WTC11 (cell line): ENCODE measurements around the gene PNPLA6. TPM values are rescaled to one million over a fixed set of nuclear protein-coding genes. Genes with fewer than 3 reads are reported as not detected.

ENCODE experiments used
- ATAC-seq: fragments of 200-7000 bp; cut with Tn5 transposase; 2 replicates; pipeline ENCODE4 v1.10.0; 2021; ENCODE audit warnings: mild to moderate bottlenecking, moderate library complexity
- CTCF ChIA-PET: fragments of 300-600 bp; sonication (Branson Sonifier 250); formaldehyde crosslinking; loops from one replicate; lab custom pipeline; 2021; ENCODE audit warnings: antibody characterized with exemption; lab: Charles Lee
- POLR2A ChIA-PET: fragments of 350-600 bp; sonication (Branson Sonifier 250); formaldehyde crosslinking; loops from one replicate; lab custom pipeline; 2021; ENCODE audit warnings: antibody characterized with exemption; lab: Charles Lee
- DNase-seq: peaks from one replicate; pipeline ENCODE4 v3.0.0; 2021; ENCODE audit warnings: low spot score
- H3K27ac Mint-ChIP-seq: 2 replicates; pipeline ENCODE4 v1.8.0; 2021; ENCODE audit warnings: mixed read lengths
- H3K27me3 Mint-ChIP-seq: 2 replicates; pipeline ENCODE4 v1.8.0; 2021; ENCODE audit warnings: low read depth, mild to moderate bottlenecking, moderate library complexity, mixed read lengths
- H3K36me3 Mint-ChIP-seq: 2 replicates; pipeline ENCODE4 v1.8.0; 2021; ENCODE audit warnings: mixed read lengths
- H3K4me1 Mint-ChIP-seq: 2 replicates; pipeline ENCODE4 v1.8.0; 2022; ENCODE audit warnings: mixed read lengths
- H3K4me3 Mint-ChIP-seq: 2 replicates; pipeline ENCODE4 v1.8.0; 2021; ENCODE audit warnings: mild to moderate bottlenecking, moderate library complexity, mixed read lengths
- H3K9me3 Mint-ChIP-seq: 2 replicates; pipeline ENCODE4 v1.8.0; 2021; ENCODE audit warnings: mixed read lengths
- ATF3 ChIP-seq: sonication (generic); formaldehyde crosslinking; conservative IDR thresholded peaks from 2 replicates; pipeline ENCODE4 v1.8.1; 2022; ENCODE audit warnings: mild to moderate bottlenecking, missing genetic modification reagents
- ETV6 ChIP-seq: sonication (generic); formaldehyde crosslinking; IDR thresholded peaks from 2 replicates; pipeline ENCODE4 v1.8.1; 2022; ENCODE audit warnings: mild to moderate bottlenecking, missing genetic modification reagents
- FOXP1 ChIP-seq: sonication (generic); formaldehyde crosslinking; IDR thresholded peaks from 2 replicates; pipeline ENCODE4 v1.8.0; 2022; ENCODE audit warnings: missing genetic modification reagents, mild to moderate bottlenecking, moderate library complexity, borderline replicate concordance
- NFE2L1 ChIP-seq: sonication (generic); formaldehyde crosslinking; IDR thresholded peaks from 2 replicates; pipeline ENCODE4 v1.8.1; 2023; ENCODE audit warnings: missing genetic modification reagents
- NR1H2 ChIP-seq: sonication (generic); formaldehyde crosslinking; IDR thresholded peaks from 2 replicates; pipeline ENCODE4 v1.9.0; 2021; ENCODE audit warnings: mild to moderate bottlenecking, moderate library complexity, missing genetic modification reagents
- NR2C2 ChIP-seq: sonication (generic); formaldehyde crosslinking; IDR thresholded peaks from 2 replicates; pipeline ENCODE4 v1.8.0; 2022; ENCODE audit warnings: mild to moderate bottlenecking, missing genetic modification reagents
- PREB ChIP-seq: sonication (generic); formaldehyde crosslinking; IDR thresholded peaks from 2 replicates; pipeline ENCODE4 v1.8.1; 2022; ENCODE audit warnings: mild to moderate bottlenecking, missing genetic modification reagents, moderate library complexity, borderline replicate concordance
- SP1 ChIP-seq: sonication (generic); formaldehyde crosslinking; conservative IDR thresholded peaks from 2 replicates; pipeline ENCODE4 v1.8.1; 2022; ENCODE audit warnings: missing genetic modification reagents
- STAT6 ChIP-seq: sonication (generic); formaldehyde crosslinking; conservative IDR thresholded peaks from 2 replicates; pipeline ENCODE4 v1.8.1; 2023; ENCODE audit warnings: mild to moderate bottlenecking, low read depth, missing genetic modification reagents, moderate library complexity
- TEAD4 ChIP-seq: sonication (generic); formaldehyde crosslinking; IDR thresholded peaks from 2 replicates; pipeline ENCODE4 v1.8.0; 2022; ENCODE audit warnings: mild to moderate bottlenecking, missing genetic modification reagents
- USF1 ChIP-seq: sonication (generic); formaldehyde crosslinking; IDR thresholded peaks from 2 replicates; pipeline ENCODE4 v1.8.0; 2022; ENCODE audit warnings: mild to moderate bottlenecking, missing genetic modification reagents
- USF2 ChIP-seq: sonication (generic); formaldehyde crosslinking; IDR thresholded peaks from 2 replicates; pipeline ENCODE4 v1.8.1; 2023; ENCODE audit warnings: mild to moderate bottlenecking, missing genetic modification reagents, moderate library complexity
- ZMAT4 ChIP-seq: fragments of 250-450 bp; sonication (Bioruptor Pico); IDR thresholded peaks from 2 replicates; pipeline ENCODE4 v1.9.0; 2021; ENCODE audit warnings: mild to moderate bottlenecking
- total RNA-seq: library from RNA; stranded (reverse); gene quantifications from 3 replicates; pipeline ENCODE4 v1.2.3, GENCODE V29; 2021
- TF ChIP-seq, protein P1 (sequence below): sonication (generic); formaldehyde crosslinking; IDR thresholded peaks from 2 replicates; pipeline ENCODE4 v1.8.1; 2022; ENCODE audit warnings: missing genetic modification reagents, borderline replicate concordance
- TF ChIP-seq, protein P2 (sequence below): sonication (generic); formaldehyde crosslinking; IDR thresholded peaks from 2 replicates; pipeline ENCODE4 v1.8.1; 2023; ENCODE audit warnings: mild to moderate bottlenecking, missing genetic modification reagents
- TF ChIP-seq, protein P3 (sequence below): fragments of 250-450 bp; sonication (Bioruptor Pico); IDR thresholded peaks from 2 replicates; pipeline ENCODE4 v1.9.0; 2021; ENCODE audit warnings: mild to moderate bottlenecking
- TF ChIP-seq, protein P4 (sequence below): fragments of 250-450 bp; sonication (Bioruptor Pico); IDR thresholded peaks from 2 replicates; pipeline ENCODE4 v2.1.2; 2022; ENCODE audit warnings: mild to moderate bottlenecking, moderate library complexity

Gene PNPLA6
- total RNA-seq, 1 experiment from 2014 or later = 149 TPM

GRCh38 chr19:7595466-7596133 is 60.1 kb downstream of the PNPLA6 start, which contains the start of gene CAMSAP3:
CAMSAP3 (plus strand) TSS chr19:7595863; CDS start chr19:7596003, 140 bp downstream.
- H3K36me3 Mint-ChIP-seq = peaks cover 3% of the 10 kb centered on the region; the same call in 1 of the 2 replicates
- peak; percentile 90 for DNase-seq
- peaks cover 17% of the 10 kb centered on the region for H3K4me1 Mint-ChIP-seq
- ChIA-PET CTCF (interaction anchor here (0.5 to 4.9 kb wide), 13 partner anchors 9 to 257 kb away, joined by 3 to 85 read pairs (median 5); partner anchors contain the start of genes STXBP2 and TRAPPC5), POLR2A (interaction anchor here (1.4 kb wide), 1 partner anchor 10 kb away, joined by 3 read pairs; no protein-coding TSS in a partner anchor)
- peak; percentile 96 for ATAC-seq
- TF ChIP-seq STAT6 (CRISPR knock-in tag) (no peak), FOXP1 (CRISPR knock-in tag) (no peak), ATF3 (CRISPR knock-in tag) (no peak), TEAD4 (CRISPR knock-in tag) (no peak), SP1 (CRISPR knock-in tag) (peak; percentile 64)
- TF ChIP-seq, protein P1, sequence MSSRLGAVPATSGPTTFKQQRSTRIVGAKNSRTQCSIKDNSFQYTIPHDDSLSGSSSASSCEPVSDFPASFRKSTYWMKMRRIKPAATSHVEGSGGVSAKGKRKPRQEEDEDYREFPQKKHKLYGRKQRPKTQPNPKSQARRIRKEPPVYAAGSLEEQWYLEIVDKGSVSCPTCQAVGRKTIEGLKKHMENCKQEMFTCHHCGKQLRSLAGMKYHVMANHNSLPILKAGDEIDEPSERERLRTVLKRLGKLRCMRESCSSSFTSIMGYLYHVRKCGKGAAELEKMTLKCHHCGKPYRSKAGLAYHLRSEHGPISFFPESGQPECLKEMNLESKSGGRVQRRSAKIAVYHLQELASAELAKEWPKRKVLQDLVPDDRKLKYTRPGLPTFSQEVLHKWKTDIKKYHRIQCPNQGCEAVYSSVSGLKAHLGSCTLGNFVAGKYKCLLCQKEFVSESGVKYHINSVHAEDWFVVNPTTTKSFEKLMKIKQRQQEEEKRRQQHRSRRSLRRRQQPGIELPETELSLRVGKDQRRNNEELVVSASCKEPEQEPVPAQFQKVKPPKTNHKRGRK (CRISPR knock-in tag) = no peak
- peaks cover 17% of the 10 kb centered on the region for H3K27me3 Mint-ChIP-seq
- H3K9me3 Mint-ChIP-seq = no peaks in the 10 kb centered on the region
- no peak within 1 kb of the TSS for H3K27ac Mint-ChIP-seq
- peak within 1 kb of the TSS; percentile 79 for H3K4me3 Mint-ChIP-seq

GRCh38 chr19:7596211-7596937 is 60.9 kb downstream of the PNPLA6 start:
- POLR2A ChIA-PET = interaction anchor here (1.4 kb wide), 1 partner anchor 9 kb away, joined by 3 read pairs; no protein-coding TSS in a partner anchor
- no peak for DNase-seq
- H3K36me3 Mint-ChIP-seq = peaks cover 3% of the 10 kb centered on the region; the same call in 1 of the 2 replicates
- CTCF ChIA-PET = interaction anchor here (0.7 to 4.9 kb wide), 12 partner anchors 9 to 494 kb away, joined by 3 to 85 read pairs (median 4); partner anchors contain the start of genes PET100, STXBP2, TRAPPC5 and XAB2
- H3K9me3 Mint-ChIP-seq = no peaks in the 10 kb centered on the region
- peaks cover 17% of the 10 kb centered on the region for H3K4me1 Mint-ChIP-seq
- H3K4me3 Mint-ChIP-seq = peak overlapping the region; percentile 79
- H3K27me3 Mint-ChIP-seq = peaks cover 17% of the 10 kb centered on the region
- H3K27ac Mint-ChIP-seq = no peak overlapping the region
- no peak for ATAC-seq
- TF ChIP-seq NR2C2 (CRISPR knock-in tag) (no peak), NR1H2 (no peak), NFE2L1 (CRISPR knock-in tag) (no peak), ETV6 (CRISPR knock-in tag) (no peak), ZMAT4 (CRISPR knock-in tag) (no peak), PREB (CRISPR knock-in tag) (no peak), USF2 (CRISPR knock-in tag) (no peak), USF1 (CRISPR knock-in tag) (no peak)
- TF ChIP-seq, protein P2, sequence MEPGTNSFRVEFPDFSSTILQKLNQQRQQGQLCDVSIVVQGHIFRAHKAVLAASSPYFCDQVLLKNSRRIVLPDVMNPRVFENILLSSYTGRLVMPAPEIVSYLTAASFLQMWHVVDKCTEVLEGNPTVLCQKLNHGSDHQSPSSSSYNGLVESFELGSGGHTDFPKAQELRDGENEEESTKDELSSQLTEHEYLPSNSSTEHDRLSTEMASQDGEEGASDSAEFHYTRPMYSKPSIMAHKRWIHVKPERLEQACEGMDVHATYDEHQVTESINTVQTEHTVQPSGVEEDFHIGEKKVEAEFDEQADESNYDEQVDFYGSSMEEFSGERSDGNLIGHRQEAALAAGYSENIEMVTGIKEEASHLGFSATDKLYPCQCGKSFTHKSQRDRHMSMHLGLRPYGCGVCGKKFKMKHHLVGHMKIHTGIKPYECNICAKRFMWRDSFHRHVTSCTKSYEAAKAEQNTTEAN (CRISPR knock-in tag) = no peak
- TF ChIP-seq, protein P3, sequence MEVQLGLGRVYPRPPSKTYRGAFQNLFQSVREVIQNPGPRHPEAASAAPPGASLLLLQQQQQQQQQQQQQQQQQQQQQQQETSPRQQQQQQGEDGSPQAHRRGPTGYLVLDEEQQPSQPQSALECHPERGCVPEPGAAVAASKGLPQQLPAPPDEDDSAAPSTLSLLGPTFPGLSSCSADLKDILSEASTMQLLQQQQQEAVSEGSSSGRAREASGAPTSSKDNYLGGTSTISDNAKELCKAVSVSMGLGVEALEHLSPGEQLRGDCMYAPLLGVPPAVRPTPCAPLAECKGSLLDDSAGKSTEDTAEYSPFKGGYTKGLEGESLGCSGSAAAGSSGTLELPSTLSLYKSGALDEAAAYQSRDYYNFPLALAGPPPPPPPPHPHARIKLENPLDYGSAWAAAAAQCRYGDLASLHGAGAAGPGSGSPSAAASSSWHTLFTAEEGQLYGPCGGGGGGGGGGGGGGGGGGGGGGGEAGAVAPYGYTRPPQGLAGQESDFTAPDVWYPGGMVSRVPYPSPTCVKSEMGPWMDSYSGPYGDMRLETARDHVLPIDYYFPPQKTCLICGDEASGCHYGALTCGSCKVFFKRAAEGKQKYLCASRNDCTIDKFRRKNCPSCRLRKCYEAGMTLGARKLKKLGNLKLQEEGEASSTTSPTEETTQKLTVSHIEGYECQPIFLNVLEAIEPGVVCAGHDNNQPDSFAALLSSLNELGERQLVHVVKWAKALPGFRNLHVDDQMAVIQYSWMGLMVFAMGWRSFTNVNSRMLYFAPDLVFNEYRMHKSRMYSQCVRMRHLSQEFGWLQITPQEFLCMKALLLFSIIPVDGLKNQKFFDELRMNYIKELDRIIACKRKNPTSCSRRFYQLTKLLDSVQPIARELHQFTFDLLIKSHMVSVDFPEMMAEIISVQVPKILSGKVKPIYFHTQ (CRISPR knock-in tag) = no peak
- TF ChIP-seq, protein P4, sequence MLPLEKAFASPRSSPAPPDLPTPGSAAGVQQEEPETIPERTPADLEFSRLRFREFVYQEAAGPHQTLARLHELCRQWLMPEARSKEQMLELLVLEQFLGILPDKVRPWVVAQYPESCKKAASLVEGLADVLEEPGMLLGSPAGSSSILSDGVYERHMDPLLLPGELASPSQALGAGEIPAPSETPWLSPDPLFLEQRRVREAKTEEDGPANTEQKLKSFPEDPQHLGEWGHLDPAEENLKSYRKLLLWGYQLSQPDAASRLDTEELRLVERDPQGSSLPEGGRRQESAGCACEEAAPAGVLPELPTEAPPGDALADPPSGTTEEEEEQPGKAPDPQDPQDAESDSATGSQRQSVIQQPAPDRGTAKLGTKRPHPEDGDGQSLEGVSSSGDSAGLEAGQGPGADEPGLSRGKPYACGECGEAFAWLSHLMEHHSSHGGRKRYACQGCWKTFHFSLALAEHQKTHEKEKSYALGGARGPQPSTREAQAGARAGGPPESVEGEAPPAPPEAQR (CRISPR knock-in tag) = no peak
